KOPT-K1 (cell line): Measurements from ENCODE around the gene B3GNT3.
"Not testable (repeated sequence)": the region's sequence is repeated elsewhere in the genome, so short reads cannot be mapped to it uniquely, and the experiment has no call there.

Source experiments
- H3K27ac ChIP-seq: fragments of 200-600 bp; sonication (generic); 2 replicates; pipeline ENCODE4 v1.5.1; 2016; ENCODE audit warnings: antibody characterized with exemption, mild to moderate bottlenecking, low read depth, low read length; ENCODE audit not compliant: poor library complexity, severe bottlenecking
- H3K36me3 ChIP-seq: fragments of 200-600 bp; sonication (generic); 2 replicates; pipeline ENCODE4 v1.5.1; 2017; ENCODE audit warnings: antibody characterized with exemption, mild to moderate bottlenecking, low read length, moderate library complexity; ENCODE audit not compliant: insufficient read depth
- H3K9me3 ChIP-seq: fragments of 200-600 bp; sonication (generic); 2 replicates; pipeline ENCODE4 v1.5.1; 2017; ENCODE audit warnings: antibody characterized with exemption, low read length, mild to moderate bottlenecking; ENCODE audit not compliant: insufficient read depth, poor library complexity, severe bottlenecking

The B3GNT3 gene

GRCh38 chr19:17778968-17779929 is 15.7 kb upstream of the B3GNT3 start:
- H3K36me3 ChIP-seq, result peaks cover 63% of the 10 kb centered on the region
- H3K27ac ChIP-seq, result no peak overlapping the region

DNA sequence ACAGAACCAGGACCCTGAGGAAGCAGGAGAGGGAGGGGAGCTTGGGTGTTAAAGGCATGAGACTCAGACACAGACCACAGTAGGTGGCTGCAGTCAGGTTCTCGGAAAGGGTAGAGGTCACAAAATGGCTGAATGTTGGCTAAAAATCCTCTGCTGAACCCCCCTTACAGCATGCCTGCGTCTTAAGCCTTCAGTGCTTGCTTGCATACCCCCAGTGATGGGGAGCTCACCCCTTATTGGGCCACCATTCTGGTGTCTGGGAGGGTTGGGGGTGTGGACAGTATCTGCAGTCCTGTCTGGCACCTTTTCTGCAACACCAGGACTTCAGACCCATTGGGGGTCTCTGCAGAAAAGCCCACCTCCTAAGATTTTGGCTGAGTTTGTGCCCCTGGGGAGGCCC is 14.2 kb upstream of the B3GNT3 start:
- H3K36me3 ChIP-seq, result peaks cover 62% of the 10 kb centered on the region
- H3K9me3 ChIP-seq, result no peaks in the 10 kb centered on the region

More at GRCh38 chr19:17778968-17779929, 15.7 kb upstream of the B3GNT3 start:
- H3K9me3 ChIP-seq, result no peaks in the 10 kb centered on the region

GRCh38 chr19:17783721-17784120 is 11.2 kb upstream of the B3GNT3 start:
- H3K27ac ChIP-seq, H3K9me3 ChIP-seq: not testable (repeated sequence)
- peaks cover 68% of the 10 kb centered on the region for H3K36me3 ChIP-seq

More for the DNA sequence above, 14.2 kb upstream of the B3GNT3 start:
- H3K27ac ChIP-seq, result no peak overlapping the region

GRCh38 chr19:17784201-17785008 is 10.5 kb upstream of the B3GNT3 start:
- no peak overlapping the region for H3K27ac ChIP-seq
- peaks cover 68% of the 10 kb centered on the region for H3K36me3 ChIP-seq

DNA sequence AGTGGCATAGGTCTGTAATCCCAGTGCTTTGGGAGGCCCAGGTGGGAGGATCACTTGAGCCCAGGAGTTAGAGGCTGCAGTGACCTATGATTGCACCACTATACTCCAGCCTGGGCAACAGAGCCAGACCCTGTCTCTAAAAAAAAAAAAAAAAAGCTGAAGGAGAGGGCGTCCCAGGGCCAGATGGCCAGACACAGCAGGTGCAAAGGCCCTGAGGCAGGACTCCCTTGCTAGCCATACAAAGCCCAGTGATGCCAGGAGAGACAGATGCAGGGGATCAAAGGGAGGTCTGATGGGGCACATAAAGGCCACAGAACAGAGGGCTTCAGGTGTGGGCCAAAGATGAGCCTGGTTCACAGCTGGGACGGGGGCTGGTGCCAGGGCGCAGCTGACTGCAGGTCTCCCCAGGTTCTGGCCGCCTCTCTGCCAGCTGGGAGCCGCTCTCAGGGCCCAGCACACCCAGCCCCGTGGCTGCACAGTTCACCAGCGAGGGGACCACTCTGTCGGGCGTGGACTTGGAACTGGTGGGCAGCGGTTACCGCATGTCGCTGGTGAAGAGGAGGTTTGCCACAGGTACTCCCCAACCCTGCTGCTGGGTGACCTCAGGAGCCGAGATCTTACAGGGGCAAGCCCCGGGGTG is 7.5 kb upstream of the B3GNT3 start:
- Histone ChIP-seq H3K27ac (no peak overlapping the region), H3K9me3 (no peaks in the 10 kb centered on the region), H3K36me3 (peaks cover 53% of the 10 kb centered on the region)

More at GRCh38 chr19:17784201-17785008, 10.5 kb upstream of the B3GNT3 start:
- no peaks in the 10 kb centered on the region for H3K9me3 ChIP-seq

- H3K9me3 ChIP-seq, result no peaks in the 10 kb centered on the region
- no peak overlapping the region for H3K27ac ChIP-seq
- peaks cover 45% of the 10 kb centered on the region; the same call in 1 of the 2 replicates for H3K36me3 ChIP-seq
These were observed 6.3 kb upstream of the B3GNT3 start for GRCh38 chr19:17788632-17789031.

DNA sequence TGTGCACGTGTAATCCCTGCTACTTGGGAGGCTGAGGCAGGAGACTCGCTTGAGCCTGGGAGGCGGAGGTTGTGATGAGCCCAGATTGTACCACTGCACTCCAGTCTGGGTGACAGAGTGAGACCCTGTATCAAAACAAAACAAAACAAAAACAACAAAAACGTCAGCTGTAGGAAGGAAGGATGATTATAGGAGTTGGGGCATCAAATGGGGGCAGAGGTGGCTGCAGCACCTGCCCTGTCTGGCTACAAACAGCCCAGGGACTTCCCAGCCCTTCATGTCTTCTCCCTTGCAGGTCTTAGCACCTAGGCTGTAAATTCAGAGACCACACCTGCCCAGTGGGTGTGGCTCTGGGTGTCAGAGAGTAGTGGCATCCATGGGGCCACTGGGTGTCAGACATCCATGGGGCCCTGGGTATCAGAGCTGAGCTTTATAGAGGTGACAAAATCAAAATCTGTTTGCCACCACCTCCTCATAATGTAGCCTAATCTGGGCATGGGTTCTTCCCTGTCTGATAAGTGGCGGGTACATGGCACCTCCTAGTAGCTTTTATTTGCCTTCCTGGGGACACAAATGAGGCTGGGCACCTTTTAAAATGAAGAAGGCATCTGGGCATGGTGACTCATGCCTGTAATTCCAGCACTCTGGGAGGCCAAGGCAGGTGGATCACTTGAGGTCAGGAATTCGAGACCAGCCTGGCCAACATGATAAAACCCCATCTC is 4.7 kb upstream of the B3GNT3 start:
- Histone ChIP-seq H3K36me3 (peaks cover 29% of the 10 kb centered on the region; the same call in 1 of the 2 replicates), H3K9me3 (no peaks in the 10 kb centered on the region), H3K27ac (no peak overlapping the region)

DNA sequence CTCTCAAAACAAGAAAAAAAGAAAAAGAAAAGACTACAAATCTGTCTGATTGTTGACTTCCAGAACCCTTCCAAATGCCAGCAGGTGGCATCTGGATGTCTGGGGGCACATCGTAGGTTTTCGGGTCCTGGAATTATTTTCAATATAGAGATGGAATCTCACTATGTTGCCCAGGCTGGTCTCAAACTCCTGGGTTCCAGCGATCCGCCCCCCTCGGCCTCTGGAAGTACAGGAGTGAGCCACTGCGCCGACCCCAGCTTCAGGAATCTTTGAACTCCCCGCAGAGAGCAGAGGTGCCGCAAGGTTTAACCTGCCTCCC is 567 bp upstream of the B3GNT3 start:
- no peaks in the 10 kb centered on the region for H3K9me3 ChIP-seq
- no peaks in the 10 kb centered on the region for H3K36me3 ChIP-seq
- H3K27ac ChIP-seq, result no peak overlapping the region

- Histone ChIP-seq H3K9me3 (no peaks in the 10 kb centered on the region), H3K27ac (no peak overlapping the region), H3K36me3 (no peaks in the 10 kb centered on the region)
These were observed 538 bp downstream of the B3GNT3 start for GRCh38 chr19:17795495-17795856.

GRCh38 chr19:17796013-17796837 is 1.3 kb downstream of the B3GNT3 start:
- no peaks in the 10 kb centered on the region for H3K36me3 ChIP-seq
- no peak overlapping the region for H3K27ac ChIP-seq
- H3K9me3 ChIP-seq, result no peaks in the 10 kb centered on the region

DNA sequence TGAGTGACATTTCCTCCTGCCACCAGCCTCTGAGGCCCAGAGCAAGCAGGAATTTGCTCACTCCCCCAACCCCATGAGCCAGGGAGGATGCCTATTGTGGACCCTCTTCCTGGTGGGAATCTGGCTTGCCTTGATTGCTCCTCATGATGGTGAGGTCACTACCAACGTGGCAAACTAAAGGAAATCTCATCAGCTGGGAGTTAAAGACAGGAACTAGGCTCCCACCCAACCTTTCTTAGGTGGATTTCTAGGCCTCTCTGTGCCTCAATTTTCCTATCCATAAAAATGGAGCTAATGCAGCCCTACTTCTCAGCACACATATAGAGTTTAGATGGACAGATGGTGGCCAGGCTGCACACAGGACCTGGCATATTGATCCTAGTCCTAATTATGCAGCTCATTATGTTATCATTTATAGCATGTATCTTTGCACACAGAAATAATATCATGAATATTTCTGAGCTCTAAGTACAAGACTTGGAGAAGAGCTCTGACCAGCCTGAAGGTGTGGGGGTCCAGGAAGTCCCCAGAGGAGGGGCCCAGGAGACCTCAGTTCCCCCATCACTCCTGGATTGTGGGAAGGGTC is 2.0 kb downstream of the B3GNT3 start:
- Histone ChIP-seq H3K27ac (no peak overlapping the region), H3K9me3 (no peaks in the 10 kb centered on the region), H3K36me3 (no peaks in the 10 kb centered on the region)

DNA sequence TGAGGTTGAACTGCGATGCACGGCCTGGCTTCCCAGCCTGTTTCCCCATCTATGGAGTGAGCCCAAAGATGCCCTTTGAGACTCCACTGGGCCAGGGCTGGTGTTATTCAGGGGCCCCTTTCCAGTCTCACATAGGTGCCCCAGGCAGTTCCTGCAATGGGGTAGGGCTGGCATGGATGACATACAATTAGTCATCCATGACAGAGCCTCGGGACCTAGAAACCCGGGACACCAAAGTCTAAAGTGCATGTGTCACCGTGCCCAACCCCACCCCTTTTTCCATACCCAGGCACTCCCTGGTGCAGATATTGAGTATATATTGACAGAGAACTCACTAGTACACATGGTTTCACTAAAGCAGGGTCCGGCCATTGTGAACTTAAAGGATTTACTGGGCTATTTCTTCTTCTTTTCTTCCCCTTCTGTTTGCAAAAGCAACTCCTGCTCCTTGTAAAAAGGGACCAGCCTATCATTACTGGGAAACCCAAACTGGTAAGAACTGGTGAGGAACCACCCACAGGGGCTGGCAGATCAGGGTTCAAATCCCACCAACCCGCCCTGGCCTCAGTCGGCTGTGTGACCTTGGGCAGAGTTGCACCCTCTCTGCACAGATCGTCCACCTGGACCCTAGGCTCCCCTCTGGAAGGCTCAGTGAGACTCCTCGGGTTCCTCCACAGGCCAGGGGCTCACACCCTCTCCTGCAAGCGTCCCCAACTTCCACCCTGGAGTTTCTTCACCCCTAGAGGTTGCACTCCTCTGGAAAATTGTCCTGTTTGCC is 2.7 kb downstream of the B3GNT3 start:
- Histone ChIP-seq H3K27ac (no peak overlapping the region), H3K36me3 (no peaks in the 10 kb centered on the region)

GRCh38 chr19:17798599-17798998 is 3.7 kb downstream of the B3GNT3 start:
- H3K27ac ChIP-seq, H3K9me3 ChIP-seq, H3K36me3 ChIP-seq: not testable (repeated sequence)

More for the DNA sequence above, 2.7 kb downstream of the B3GNT3 start:
- H3K9me3 ChIP-seq, result no peaks in the 10 kb centered on the region
